ENCODE measurements around the gene TUT1.

GRCh38 chr11:62601372-62602140 lies 10.2 kb upstream of the TUT1 start, which contains the start of gene MTA2:
- TF ChIP-seq CTCF (conservative IDR thresholded peaks at IDR 0.05; ENCODE audit: low read depth in 2 of 2) (no peak), EZH2 (IDR thresholded peaks at IDR 0.05; ENCODE audit: low read depth, unreplicated experiment) (no peak), JUNB (IDR thresholded peaks at IDR 0.05; ENCODE audit: unreplicated experiment) (no peak), POLR2AphosphoS5 (IDR thresholded peaks at IDR 0.05; ENCODE audit: low read depth) (0 out of 2 replicates have a peak, but pooled peaks have one; percentile 11), STAT1 (IDR thresholded peaks at IDR 0.05; ENCODE audit: unreplicated experiment) (no peak), REST (IDR thresholded peaks at IDR 0.05; ENCODE audit: unreplicated experiment) (no peak), CREB1 (CRISPR knock-in tag; IDR thresholded peaks at IDR 0.05; ENCODE audit: low read depth) (no peak), EZH2phosphoT487 (IDR thresholded peaks at IDR 0.05; ENCODE audit: unreplicated experiment) (no peak), ZNF114 (CRISPR knock-in tag; IDR thresholded peaks at IDR 0.05) (no peak), ZNF331 (CRISPR knock-in tag; IDR thresholded peaks at IDR 0.05; ENCODE audit: low read depth) (no peak), NANOG (IDR thresholded peaks at IDR 0.05; ENCODE audit: borderline replicate concordance) (no peak)
- TF ChIP-seq, protein P1, sequence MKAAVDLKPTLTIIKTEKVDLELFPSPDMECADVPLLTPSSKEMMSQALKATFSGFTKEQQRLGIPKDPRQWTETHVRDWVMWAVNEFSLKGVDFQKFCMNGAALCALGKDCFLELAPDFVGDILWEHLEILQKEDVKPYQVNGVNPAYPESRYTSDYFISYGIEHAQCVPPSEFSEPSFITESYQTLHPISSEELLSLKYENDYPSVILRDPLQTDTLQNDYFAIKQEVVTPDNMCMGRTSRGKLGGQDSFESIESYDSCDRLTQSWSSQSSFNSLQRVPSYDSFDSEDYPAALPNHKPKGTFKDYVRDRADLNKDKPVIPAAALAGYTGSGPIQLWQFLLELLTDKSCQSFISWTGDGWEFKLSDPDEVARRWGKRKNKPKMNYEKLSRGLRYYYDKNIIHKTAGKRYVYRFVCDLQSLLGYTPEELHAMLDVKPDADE (IDR thresholded peaks at IDR 0.05): 0 out of 2 replicates have a peak, but pooled peaks have one; percentile 26

Data from GM23338 (cell line).